G401.6 (cell line): Measurements from ENCODE around the gene CD84.
"Not testable (repeated sequence)": the region's sequence is repeated elsewhere in the genome, so short reads cannot be mapped to it uniquely, and the experiment has no call there.

Experiments
- FAIRE-seq: peaks from 2 replicates; lab custom pipeline; 2012; peaks lifted over from hg19 to GRCh38; lab: Jason Lieb, UNC

Gene CD84, protein sequence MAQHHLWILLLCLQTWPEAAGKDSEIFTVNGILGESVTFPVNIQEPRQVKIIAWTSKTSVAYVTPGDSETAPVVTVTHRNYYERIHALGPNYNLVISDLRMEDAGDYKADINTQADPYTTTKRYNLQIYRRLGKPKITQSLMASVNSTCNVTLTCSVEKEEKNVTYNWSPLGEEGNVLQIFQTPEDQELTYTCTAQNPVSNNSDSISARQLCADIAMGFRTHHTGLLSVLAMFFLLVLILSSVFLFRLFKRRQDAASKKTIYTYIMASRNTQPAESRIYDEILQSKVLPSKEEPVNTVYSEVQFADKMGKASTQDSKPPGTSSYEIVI

DNA sequence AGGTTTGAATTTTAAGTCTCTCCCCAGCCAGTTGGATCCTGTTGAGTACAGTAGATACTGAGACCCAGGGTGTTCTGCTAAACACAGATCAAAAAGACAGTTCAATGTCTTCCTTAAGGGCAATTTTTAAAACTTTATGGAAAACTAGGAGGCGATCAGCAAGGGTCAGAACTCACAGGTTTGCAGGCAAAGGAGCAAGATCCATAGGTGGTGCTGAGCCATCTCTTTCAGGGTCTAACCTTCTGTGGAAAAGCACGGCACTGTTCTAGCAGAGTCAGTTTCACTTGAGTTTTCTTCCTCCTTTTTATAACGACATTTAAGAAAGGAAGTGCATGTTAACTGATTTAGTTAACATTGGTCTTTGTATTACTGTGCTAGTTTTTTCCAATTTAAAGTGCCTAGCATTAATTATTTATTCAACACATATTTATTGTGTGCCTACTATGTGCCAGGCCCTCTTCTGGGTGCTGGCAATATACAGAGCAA lies at the start of gene CD84:
Gene CD84 (minus strand): TSS at position 281 of the 486 bp plus-strand sequence. CDS start 59 bp downstream, at position 222.
- no peak for FAIRE-seq

DNA sequence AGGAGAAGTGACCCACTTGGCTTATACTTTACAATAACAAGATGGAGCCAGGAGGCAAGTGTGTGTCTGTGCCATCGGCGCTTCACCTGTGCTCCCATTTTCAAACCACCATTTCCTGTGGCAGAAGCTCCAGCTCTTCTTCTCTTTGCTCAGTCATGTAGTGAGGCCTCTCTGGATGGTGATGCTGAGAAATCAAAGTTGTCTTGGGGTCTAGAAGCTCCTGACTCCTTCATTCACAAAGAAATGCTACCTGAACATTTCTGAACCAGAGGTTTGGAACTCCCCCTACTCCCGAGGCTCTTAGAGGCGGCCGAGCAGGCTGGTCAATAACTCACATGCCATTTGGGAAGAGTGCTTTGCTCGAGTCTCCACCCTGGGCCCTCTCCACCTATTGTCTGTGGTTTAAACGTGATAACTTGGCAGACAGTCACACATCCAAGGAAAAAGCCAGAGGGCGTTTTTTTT lies 49.5 kb upstream of the CD84 start:
- FAIRE-seq: no peak

DNA sequence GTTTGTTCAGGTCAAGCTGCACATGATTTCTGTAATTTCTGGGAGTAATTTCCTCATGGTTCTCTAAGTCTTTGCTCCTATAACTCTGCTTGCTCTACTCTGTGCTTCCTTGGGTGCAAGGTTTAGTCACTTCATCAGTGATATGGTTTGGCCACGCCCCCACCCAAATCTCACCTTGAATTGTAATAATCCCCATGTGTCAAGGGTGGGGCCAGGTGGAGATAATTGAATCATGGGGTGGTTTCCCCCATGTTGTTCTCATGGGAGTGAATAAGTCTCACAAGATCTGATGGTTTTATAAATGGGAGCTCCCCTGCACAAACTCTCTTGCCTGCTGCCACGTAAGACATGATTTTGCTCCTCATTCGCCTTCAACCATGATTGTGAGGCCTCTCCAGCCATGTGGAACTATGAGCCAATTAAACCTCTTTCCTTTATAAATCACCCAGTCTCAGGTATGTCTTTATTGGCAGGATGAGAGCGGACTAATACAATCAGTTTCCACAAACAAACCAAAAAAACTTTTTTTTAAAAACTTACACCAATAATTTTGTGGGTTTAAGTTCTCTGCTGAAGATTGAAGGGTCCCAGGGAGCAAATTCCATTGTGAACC lies 48.5 kb upstream of the CD84 start:
- FAIRE-seq: not testable (repeated sequence)

DNA sequence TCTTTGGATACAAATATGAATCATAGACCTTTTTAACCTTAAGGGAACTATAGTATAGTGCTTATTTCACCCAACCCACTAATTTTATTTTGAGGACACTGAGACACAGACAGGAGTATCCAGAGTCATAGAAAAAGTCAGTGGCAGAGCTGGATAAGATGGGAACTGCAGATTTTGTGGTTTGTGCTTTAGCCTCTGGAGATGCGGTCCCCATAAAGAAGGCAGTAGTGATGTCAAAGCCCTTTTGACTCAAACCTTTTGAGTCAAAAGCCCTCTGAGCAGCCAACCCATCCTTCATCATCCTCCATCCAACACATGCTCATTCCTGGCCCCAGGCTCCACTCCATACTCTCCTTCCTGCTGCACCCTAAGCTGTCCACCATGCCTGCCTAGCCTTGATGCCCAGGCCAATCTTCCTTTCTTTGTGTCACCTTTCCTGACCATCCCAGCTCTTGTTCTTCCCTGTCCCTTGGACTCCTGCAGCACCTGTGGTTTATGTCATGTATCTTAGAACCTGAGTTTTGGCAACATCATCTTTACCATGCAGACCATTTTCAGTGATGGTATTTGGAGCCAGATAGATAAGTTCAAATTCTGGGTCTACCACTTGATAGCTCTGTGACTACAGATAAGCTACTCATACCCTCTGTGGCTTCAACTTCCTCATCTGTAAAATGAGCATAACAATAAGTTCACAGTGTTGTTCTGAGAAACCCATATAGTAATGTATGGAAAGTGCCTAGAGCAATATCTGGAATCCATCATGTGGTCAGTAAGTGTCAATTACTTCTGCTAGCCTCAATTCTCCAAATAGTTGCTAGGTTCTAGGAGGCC lies 47.4 kb upstream of the CD84 start:
- no peak for FAIRE-seq

DNA sequence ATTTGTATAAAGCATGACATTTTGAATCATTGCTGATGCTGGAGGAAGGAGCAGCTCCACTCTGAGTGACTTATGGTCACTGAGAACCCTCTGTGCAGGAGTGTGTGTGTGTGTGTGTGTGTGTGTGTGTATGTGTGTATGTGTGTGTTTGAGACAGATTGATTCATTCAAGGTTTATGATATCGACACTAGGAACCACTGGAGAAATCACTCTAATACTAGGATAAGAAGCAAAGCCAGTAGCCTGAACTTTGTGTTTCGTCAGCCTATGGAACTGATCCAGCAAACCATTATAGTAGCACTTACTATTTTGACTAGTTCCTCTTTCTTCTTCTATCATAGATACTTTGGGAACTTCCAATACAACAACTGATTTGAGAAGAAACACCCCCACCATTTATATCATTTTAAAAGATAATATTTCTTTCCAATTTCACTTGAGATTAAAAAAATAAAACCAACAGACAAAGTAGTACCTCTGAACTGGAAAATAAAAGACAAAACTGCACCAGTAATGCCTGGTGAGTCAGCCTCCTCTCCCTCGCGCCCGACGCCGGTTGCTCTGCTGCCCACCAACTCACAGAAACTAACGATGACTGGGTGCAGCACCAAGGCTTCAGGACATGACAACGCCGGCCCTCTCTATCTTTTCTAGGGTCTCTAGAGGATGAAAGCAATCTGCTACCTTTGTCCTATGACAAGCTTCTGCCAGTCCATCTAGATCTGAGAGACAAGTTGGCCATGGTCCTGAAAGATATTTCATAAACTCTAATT lies 46.6 kb upstream of the CD84 start:
- no peak for FAIRE-seq

DNA sequence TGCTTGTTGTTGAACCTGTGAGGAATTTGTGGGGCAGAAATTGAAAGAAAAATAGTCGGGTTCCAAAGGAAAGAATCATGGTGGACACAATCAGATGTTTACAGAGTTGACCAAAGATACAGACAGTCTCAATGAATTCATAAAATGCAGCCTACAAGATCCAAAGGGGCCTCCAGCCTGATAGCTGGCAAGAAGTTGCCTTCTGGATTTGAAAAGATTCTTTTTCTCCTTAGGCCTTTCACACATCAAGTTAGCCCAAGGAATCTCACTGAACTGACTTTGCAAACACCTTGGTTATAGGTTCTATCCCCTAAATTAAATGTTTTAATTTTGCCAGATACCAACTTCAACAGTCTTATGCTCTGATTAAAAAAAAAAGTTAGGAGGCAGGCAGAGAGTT lies 46.0 kb upstream of the CD84 start:
- FAIRE-seq: no peak

DNA sequence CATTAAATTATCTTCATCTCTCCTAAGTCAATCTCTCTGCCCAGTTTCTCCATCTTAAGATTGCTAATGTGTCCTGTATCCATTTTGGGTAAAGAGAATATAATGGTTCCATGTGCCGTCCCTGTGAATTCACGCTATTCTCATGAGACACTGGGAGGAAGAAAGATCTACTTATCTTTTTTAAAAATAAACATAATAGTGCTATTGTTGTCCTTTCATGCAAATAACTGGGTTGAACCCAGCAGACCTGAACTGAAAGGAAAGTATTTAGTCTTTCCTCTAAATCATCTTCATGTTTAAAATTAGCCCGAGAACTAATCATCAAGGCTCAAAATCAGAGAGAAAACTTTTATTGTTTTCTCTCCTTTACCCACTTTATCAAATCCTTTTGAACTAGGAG lies 45.2 kb upstream of the CD84 start:
- FAIRE-seq: no peak

DNA sequence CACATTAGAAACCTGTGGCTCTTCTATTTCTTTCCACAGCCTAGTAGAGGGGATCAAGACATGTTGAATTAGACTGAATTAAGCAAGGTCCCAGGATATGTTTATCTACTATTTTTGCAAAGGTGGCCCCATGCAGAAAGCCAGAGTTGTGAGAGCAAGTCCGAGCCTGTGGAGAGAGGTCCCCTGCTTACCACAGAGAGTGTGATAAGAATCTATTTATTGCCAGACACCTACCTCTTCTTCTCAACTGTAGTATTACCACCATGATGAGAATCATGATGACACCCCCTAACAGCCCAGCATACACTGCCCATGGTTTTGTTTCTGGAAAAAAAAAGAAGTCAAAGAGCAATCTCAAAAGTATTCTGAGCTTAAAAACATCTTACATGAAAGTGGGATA lies 44.6 kb upstream of the CD84 start:
- no peak for FAIRE-seq

DNA sequence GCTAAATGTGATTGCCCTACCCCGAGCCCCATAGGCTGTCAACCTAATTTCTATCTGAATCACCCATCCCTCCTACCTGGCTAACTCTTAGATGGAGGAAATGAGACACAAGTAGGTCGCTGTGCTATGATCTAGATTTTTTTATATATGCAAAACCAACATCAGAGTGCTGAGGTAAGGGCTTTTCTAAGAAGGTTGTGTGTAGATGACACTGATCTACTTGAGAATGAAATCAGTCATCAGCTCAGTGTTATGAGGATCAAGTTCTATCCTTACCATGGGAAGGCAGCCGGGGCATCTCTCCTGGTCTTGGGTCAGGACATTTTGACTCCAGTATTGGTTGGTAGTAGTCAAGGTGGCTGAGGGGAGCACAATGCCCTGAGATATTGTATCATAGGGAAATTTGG lies 43.9 kb upstream of the CD84 start:
- no peak for FAIRE-seq

DNA sequence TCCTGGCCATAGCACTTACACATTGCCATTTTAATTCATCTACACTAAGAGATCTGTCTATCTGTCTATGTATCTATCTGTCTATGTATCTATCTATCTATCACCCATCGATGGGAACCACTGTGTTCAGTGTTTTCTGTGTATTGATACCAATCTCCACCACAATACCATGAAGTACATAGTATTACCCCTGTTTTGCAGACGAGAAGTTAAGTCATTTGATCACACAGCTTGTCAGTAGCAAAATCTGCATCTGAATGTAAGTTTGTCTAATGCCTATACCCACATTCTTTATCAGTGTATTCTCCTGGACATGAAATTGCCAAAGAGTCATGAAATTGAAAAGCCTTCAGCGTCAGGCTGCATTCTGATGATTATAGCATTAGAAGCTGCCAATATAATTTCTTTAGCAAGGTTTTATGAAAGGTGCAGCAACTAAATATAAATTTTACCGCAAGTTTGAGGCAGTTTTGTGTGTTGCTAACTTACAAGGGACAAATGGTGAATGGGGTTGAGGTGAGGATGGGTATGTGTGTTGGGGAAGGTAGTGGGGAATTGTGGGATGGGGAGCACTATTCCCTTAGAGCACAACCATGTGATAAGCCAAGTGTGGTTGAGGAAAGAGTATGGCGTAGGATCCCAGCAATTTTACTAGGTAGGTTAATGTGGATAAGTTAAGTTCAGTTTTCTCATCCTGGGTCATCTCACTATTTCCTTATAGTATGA lies 43.4 kb upstream of the CD84 start:
- no peak for FAIRE-seq

DNA sequence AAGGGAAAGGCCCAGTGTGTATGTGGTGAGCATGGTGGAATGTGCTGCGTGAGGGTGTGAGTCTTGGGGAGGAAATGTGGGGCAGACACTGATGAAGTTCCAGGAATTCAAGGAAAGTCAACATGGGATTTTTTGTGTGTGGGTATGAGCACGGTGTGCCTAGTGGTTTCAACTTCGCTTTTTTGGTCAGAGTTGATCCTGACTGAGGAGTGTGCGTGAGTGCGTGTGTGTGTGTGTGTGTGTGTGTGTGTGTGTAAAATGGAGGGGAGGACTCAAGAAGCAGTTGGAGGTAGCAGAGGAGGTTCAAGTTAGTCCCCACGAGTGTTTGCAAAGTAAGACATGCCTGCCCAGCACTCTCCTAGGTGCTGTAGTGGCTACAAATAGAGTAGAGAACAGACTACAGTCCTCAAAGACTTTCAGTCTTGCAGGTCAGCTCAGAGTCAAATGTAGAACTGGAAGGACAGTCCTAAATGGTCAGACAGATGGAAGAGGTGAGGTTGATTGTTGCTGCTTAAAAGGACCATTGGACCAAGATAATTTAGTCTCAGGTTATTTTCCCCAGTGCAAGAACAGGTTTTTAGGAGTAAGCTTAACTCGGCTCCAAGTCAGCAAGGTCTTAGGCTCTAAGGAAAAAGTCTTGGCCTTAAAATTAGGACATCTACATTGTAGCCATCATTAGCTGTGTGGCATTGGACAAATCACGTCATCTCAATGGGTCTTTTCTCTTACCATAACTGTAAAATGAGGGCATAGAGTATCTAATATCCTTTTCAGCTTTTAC lies 42.5 kb upstream of the CD84 start:
- FAIRE-seq: no peak

DNA sequence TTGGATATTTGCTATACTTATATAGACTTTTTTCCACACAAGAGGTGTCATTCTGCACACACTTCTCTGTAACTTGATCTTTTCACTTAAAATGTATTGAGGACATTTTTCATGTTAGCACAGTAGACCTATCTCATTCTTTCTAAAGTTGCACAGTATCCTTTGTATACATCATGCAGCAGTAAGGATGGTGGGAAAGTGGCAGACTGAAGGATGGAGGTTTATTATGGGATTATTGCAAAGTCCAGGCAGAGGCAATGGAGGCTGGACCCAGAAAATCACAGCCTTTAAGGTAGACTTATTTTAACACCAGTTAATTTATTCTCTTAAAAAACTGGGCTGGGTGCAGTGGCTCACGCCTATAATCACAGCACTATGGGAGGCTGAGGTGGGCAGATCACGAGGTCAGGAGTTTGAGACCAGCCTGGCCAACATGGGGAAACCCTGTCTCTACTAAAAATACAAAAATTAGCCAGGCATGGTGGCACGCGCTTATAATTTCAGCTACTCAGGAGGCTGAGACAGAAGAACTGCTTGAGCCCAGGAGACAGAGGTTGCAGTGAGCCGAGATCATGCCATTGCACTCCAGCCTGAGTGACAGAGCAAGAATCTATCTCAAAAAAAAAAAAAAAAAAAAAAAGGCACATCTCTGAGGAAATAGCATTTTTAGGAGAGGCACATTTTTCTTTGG lies 41.8 kb upstream of the CD84 start:
- no peak for FAIRE-seq

DNA sequence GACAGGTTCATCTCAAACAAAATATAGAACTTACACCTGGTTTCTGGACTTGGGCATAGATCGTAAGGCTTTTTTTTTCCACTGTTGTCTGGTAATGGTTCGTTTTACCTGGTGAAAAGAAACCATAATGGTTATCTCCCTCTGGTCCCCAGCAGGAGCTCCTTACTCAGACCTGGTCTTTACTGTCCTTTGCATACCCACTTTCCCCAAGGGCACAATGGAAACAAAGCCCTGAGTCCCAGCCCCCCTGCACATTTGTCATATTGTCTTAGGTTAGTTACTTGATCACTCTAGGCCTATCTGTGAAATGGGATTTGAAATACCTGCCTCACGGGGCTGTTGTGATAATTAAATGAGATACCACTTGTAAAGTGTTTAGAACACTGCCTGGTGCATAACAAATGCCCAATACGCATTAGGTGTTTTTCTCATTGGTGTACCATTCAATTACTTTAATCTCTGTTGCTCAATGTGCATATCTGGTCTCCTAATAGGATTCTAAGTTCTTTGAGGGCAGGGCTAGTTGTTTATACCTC lies 40.5 kb upstream of the CD84 start:
- no peak for FAIRE-seq

DNA sequence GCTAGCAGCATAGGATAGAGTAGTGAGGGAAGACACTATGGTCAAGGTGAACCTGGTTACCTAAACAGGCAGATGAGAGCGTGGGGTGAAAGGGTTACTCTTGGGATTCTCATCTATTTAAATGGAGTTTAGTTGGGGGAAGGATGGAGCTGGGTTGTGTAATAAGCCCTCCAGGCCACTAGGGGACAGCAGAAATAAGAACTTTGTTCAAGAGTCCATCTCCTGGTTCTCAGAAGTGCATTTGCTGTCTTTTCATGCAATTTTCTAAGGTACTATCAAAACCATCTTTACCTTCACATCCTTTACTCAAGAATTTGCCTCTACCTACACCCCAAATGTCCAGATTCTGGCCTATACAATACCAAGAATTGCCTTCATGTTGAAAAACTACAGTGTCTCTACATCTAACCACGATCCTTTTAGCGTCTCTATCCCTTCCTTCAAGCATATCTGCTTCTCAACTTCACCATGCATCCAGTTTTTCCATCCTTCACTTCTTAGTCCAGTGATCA lies 39.5 kb upstream of the CD84 start:
- no peak for FAIRE-seq

DNA sequence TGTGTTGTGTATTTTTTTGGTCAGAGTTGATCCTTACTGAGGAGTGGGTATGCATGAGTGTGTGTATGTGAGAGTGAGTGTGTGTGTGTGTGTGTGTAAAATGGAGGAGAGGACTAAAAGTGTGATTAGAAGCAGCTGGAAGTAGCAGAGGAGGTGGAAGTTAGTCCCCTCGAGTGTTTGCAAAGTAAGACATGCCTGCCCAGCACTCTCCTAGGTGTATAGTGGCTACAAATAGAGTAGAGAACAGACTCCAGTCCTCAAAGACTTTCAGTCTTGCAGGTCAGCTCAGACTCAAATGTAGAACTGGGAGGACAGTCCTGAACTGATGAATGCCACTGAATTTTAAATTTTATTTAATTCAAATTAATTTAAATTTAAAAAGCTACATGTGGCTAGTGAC lies 39.0 kb upstream of the CD84 start:
- FAIRE-seq: no peak

DNA sequence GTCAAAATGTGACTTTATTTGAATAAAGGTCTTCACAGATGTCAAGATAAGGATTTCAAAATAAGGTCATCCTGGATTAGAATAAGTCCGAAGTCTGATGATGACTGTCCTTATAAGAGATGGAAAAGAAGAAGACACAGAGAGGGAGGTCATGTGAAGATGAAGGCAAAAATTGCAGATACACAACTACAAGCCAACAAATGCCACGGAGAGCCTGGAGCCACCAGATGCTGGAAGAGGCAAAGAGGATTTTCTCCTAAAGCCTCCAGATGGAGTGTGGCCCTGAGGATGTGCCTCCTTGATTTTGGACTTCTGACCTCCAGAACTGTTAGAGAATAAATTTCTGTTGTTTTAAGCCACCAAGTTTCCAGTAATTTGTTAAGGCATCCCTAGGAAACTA lies 36.4 kb upstream of the CD84 start:
- FAIRE-seq: no peak

DNA sequence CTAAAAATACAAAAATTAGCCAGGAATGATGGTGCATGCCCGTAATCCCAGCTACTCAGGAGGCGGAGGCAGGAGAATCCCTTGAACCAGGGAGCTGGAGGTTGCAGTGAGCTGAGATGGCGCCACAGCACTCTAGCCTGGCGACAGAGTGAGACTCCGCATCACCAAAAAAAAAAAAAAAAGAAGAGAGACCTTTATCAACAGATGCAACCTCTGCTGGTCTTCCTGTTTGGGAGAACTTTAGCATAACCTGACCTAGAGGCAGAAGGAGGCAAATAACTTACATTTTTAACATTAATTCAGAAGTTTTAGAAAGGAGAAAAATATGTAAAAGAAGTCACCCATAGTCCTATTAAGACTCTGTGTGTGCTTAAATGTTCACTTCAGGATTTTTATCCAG lies 35.1 kb upstream of the CD84 start:
- FAIRE-seq: no peak

DNA sequence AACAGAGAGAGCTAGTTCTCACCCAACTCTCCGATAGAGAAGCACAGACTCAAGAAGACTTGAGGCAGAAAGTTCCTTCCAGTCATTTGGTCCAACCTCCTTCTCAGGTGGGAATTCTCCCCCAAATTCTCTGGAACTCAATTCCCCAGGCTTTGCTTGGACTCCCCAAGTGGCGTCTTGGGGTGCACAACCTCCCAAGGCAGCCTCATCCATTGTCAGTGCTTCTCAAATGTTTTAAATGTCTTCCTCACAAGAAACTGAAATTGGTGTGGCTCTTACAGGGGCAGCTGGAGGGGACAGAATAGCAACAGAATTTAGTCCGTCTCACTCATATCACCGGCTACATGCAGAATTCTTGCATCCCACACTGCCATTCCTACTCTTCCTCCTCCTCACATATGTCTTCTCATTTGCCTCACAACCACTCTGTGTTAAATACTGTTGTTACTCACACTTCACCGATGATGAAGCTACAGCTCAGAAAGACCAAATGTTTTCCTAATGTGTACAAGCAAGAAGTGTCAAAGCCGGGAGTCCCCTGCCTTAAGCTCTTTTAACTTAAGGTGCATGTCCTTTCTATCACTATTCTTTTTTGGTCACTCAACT lies 33.4 kb upstream of the CD84 start:
- no peak for FAIRE-seq

DNA sequence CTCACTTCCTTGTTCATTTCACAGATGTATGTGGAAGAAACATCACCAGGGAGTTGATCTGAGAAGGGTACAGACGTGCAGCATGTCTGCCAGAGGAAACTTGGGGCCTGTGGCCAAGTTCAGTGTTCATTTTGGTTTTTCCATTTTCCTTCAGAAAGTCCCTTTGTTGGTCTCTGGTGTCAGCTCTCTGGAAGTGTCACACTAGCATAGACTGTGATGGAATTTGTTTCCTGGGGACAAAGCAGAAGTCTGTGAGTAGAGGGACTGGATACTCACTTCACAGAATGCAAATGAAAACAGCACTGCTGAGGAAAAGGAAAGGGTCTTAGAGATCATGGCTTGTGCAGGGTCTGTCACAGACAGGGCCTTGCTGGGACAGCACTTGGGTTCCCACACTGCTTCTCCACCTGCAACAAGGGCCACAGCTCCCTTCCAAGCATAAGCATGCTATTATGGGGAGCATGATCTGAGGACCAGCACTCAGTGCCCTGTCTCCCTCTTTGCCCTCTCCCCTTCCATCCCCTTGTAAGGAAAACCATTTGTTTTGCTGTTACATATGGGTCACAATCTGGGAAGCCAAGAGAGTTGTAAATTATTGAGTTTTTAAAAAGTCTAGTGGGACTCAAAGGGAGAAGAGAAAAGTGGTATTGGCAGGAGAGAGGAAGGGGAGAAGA lies 31.4 kb upstream of the CD84 start:
- FAIRE-seq: no peak
